Mesothelial cell of epicardium (in vitro differentiated cells): ENCODE data around the gene SHC2. TPM values are rescaled to one million over a fixed set of nuclear protein-coding genes. Genes with fewer than 3 reads are reported as not detected.
A peak's percentile ranks its signal among the peaks of the same experiment; 100 is the strongest.
"Not testable (repeated sequence)": the region's sequence is repeated elsewhere in the genome, so short reads cannot be mapped to it uniquely, and the experiment has no call there.

Source experiments
- DNase-seq, 2 experiments: peaks; one replicate each; pipeline ENCODE4 v3.0.0; 2021; ENCODE audit warnings: low spot score in 2 of 2; ENCODE audit not compliant: unreplicated experiment in 2 of 2
- H3K27ac Mint-ChIP-seq: 2 replicates; pipeline ENCODE4 v1.8.0; 2021; ENCODE audit warnings: mixed read lengths
- H3K27me3 Mint-ChIP-seq: 2 replicates; pipeline ENCODE4 v1.8.0; 2021; ENCODE audit warnings: low read depth, mixed read lengths
- H3K36me3 Mint-ChIP-seq: 2 replicates; pipeline ENCODE4 v1.8.0; 2021; ENCODE audit warnings: mixed read lengths
- H3K4me1 Mint-ChIP-seq: 2 replicates; pipeline ENCODE4 v1.8.0; 2021; ENCODE audit warnings: mixed read lengths
- H3K4me3 Mint-ChIP-seq: 2 replicates; pipeline ENCODE4 v1.8.0; 2021; ENCODE audit warnings: mild to moderate bottlenecking, moderate library complexity, mixed read lengths
- H3K9me3 Mint-ChIP-seq: 2 replicates; pipeline ENCODE4 v1.8.0; 2021; ENCODE audit warnings: mixed read lengths
- total RNA-seq: library from RNA; stranded (reverse); gene quantifications from 3 replicates; pipeline ENCODE4 v1.2.1, GENCODE V29; 2021
- TF ChIP-seq, protein P1 (sequence below): fragments of 200-600 bp; sonication (generic); IDR thresholded peaks from one replicate; pipeline ENCODE4 v1.5.0; 2021; ENCODE audit warnings: antibody characterized with exemption; ENCODE audit not compliant: unreplicated experiment

SHC2 gene
- total RNA-seq, 1 donor from 2014 or later, result 86.4 TPM

DNA sequence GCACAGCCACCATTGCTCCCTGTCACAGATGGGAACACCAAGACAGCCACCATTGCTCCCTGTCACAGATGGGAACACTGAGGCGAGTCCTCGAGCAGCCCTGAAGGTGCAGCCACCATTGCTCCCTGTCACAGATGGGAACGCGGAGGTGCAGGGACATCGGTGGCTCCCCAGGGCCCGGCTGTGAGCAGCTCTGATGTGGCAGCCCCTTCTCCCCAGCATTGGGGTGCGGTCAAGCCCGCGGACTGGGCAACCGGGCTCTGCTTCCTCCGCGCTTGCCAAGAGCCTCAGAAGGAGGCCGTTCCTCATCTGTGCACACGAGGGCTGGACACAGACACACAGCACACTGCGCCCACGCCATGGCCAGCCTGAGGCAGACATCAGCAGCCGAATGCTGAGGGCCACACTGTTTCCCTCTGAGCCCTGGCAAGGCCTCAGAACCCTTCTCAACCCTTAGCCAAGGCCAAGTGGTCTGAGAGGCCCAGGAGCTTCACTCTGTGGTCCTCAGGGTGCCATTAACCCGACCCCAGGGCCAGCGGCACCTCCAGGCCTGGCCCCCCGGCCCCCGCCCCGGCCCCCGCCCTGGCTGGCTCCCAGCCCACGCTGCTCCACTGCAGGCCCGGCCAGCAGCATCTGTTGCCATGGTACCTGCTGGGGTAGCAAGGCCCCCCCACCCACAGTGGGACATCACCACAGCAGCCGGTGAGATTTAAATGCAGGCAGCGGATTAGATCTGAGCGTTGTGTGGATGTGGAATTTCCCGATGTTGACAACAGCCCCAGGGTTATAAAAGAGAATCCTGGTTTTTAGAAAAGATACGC lies 70.2 kb downstream of the SHC2 start:
- no peak overlapping the region for H3K27ac Mint-ChIP-seq
- H3K36me3 Mint-ChIP-seq, result no peaks in the 10 kb centered on the region
- TF ChIP-seq, protein P1, sequence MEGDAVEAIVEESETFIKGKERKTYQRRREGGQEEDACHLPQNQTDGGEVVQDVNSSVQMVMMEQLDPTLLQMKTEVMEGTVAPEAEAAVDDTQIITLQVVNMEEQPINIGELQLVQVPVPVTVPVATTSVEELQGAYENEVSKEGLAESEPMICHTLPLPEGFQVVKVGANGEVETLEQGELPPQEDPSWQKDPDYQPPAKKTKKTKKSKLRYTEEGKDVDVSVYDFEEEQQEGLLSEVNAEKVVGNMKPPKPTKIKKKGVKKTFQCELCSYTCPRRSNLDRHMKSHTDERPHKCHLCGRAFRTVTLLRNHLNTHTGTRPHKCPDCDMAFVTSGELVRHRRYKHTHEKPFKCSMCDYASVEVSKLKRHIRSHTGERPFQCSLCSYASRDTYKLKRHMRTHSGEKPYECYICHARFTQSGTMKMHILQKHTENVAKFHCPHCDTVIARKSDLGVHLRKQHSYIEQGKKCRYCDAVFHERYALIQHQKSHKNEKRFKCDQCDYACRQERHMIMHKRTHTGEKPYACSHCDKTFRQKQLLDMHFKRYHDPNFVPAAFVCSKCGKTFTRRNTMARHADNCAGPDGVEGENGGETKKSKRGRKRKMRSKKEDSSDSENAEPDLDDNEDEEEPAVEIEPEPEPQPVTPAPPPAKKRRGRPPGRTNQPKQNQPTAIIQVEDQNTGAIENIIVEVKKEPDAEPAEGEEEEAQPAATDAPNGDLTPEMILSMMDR, result no peak
- peak in 1 of 2 experiments; percentile 20 for DNase-seq
- peaks cover 6% of the 10 kb centered on the region for H3K4me1 Mint-ChIP-seq
- H3K4me3 Mint-ChIP-seq, result no peak overlapping the region
- peaks cover 4% of the 10 kb centered on the region for H3K27me3 Mint-ChIP-seq
- H3K9me3 Mint-ChIP-seq, result peaks cover 10% of the 10 kb centered on the region

DNA sequence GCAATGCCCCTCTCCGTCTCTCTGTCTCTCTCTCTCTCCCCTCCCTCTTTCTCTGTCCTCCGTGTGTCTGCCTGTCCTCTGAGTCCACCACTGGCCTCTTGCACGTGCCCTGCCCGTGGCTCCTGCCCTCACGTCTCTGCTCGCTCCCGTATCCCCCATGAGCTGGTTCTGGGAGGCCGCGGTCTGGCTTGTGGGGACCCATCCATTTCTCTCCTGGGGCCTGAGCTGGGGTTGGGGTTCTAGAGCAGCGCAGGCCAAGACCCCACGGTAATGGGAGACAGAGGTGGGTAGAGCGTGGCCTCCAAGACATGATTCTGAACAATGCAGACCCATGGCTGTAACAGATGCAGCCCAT lies 70.9 kb downstream of the SHC2 start:
- no peak overlapping the region for H3K27ac Mint-ChIP-seq

DNA sequence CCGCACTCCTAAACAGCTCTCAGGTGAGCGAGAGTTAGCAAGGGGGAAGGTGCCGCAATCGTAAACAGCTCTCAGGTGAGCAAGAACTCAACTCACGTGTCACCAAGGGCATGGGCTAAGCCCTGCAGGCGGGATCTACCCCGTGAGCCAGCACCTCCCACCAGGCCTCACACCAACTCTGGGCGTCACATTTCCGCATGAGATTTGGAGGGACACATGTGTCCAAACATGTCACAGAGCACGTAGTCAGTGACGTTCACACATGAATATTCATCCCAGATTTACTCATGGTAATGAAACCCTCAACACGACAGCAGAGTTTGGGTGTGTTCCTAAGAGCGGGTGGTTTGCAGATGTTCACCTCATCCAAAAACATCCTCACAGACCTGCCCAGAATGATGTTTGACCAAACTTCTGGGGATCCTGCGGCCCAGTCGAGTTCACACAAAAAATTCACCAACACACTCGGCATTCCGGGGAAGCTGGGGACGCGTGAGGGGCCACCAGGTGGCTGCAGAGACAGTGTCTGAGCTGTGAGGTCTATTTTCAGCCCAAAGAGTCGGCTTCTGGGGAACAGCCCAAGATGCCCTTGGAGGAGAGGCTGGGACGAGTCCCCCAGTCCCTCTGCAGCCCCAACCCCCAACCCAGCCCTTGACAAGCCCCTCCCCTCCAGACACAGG lies 71.4 kb downstream of the SHC2 start:
- Mint-ChIP-seq H3K27me3 (peaks cover 6% of the 10 kb centered on the region), H3K4me1 (peaks cover 6% of the 10 kb centered on the region), H3K4me3 (no peak overlapping the region), H3K9me3 (peaks cover 8% of the 10 kb centered on the region), H3K36me3 (no peaks in the 10 kb centered on the region), H3K27ac (no peak overlapping the region)
- DNase-seq, result peak in 1 of 2 experiments; percentile 22
- TF ChIP-seq, protein P1, result no peak

More for the DNA sequence above, 70.9 kb downstream of the SHC2 start:
- no peak for DNase-seq
- TF ChIP-seq, protein P1, result no peak
- Mint-ChIP-seq H3K4me3 (no peak overlapping the region), H3K4me1 (peaks cover 6% of the 10 kb centered on the region), H3K36me3 (no peaks in the 10 kb centered on the region), H3K27me3 (peaks cover 4% of the 10 kb centered on the region), H3K9me3 (peaks cover 8% of the 10 kb centered on the region)

DNA sequence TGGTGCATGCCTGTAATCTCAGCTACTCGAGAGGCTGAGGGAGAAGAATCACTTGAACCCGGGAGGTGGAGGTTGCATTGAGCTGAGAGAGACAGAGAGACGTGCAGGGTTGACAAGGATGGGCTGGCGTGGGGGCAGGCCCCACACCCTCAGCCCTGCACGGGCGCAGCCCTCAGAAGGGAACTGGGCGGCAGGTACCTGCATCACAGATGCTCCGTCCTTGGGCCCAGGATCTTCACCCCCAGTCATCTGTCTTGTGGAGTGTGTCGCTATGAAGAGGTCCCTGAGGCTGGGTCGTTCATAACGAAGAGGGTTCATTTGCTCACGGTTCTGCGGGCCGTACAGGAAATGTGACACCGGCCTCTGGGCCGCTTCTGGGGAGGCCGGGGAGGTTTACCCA lies 72.1 kb downstream of the SHC2 start:
- no peak overlapping the region for H3K27ac Mint-ChIP-seq
- peaks cover 8% of the 10 kb centered on the region for H3K9me3 Mint-ChIP-seq
- no peaks in the 10 kb centered on the region for H3K36me3 Mint-ChIP-seq
- no peak for DNase-seq
- H3K4me1 Mint-ChIP-seq, result peaks cover 9% of the 10 kb centered on the region
- H3K4me3 Mint-ChIP-seq, result no peak overlapping the region
- peaks cover 12% of the 10 kb centered on the region for H3K27me3 Mint-ChIP-seq
- TF ChIP-seq, protein P1, result no peak

DNA sequence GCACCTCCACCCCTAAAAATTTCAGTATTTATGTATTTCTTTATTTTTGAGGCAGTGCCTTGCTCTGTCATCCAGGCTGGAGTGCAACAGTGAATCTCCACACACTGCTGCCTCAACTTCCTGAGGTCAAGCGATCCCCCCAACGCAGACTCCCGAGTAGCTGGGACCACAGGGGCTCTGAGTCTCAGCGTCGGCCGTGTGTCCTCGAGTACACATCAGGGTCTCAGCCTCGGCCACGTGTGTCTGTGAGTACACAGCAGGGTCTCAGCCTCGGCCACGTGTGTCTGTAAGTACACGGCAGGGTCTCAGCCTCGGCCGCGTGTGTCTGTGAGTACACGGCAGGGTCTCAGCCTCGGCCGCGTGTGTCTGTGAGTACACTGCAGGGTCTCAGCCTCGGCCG lies 73.1 kb downstream of the SHC2 start:
- DNase-seq, result no peak
- H3K4me1 Mint-ChIP-seq, result peaks cover 9% of the 10 kb centered on the region
- TF ChIP-seq, protein P1, result no peak
- peaks cover 19% of the 10 kb centered on the region for H3K27me3 Mint-ChIP-seq
- H3K4me3 Mint-ChIP-seq, result no peak overlapping the region
- peak overlapping the region; percentile 16 for H3K27ac Mint-ChIP-seq
- no peaks in the 10 kb centered on the region for H3K36me3 Mint-ChIP-seq
- H3K9me3 Mint-ChIP-seq, result peaks cover under 1% of the 10 kb centered on the region

DNA sequence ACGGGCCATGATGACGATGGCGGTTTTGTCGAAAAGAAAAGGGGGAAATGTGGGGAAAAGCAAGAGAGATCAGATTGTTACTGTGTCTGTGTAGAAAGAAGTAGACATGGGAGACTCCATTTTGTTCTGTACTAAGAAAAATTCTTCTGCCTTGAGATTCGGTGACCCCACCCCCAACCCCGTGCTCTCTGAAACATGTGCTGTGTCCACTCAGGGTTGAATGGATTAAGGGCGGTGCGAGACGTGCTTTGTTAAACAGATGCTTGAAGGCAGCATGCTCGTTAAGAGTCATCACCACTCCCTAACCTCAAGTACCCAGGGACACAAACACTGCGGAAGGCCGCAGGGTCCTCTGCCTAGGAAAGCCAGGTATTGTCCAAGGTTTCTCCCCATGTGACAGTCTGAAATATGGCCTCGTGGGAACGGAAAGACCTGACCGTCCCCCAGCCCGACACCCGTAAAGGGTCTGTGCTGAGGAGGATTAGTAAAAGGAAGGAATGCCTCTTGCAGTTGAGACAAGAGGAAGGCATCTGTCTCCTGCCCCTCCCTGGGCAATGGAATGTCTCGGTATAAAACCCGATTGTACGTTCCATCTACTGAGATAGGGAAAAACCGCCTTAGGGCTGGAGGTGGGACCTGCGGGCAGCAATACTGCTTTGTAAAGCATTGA lies 74.1 kb downstream of the SHC2 start:
- peaks cover 22% of the 10 kb centered on the region for H3K27me3 Mint-ChIP-seq
- H3K9me3 Mint-ChIP-seq, H3K4me1 Mint-ChIP-seq, H3K4me3 Mint-ChIP-seq, H3K36me3 Mint-ChIP-seq: not testable (repeated sequence)
- peak overlapping the region; percentile 64 for H3K27ac Mint-ChIP-seq
- DNase-seq, result peak in 1 of 2 experiments; percentile 22

DNA sequence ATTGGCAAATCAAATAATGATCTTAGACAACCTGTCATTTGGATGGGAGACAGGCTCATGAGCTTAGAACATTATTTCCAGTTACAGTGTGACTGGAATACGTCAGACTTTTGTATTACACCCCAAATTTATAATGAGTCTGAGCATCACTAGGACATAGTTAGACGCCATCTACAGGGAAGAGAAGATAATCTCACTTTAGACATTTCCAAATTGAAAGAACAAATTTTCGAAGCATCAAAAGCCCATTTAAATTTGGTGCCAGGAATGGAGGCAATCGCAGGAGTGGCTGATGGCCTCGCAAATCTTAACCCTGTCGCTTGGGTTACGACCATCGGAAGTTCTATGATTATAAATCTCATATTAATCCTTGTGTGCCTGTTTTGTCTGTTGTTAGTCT lies 74.6 kb downstream of the SHC2 start:
- H3K36me3 Mint-ChIP-seq, H3K9me3 Mint-ChIP-seq, H3K27ac Mint-ChIP-seq, H3K4me1 Mint-ChIP-seq, DNase-seq, H3K4me3 Mint-ChIP-seq: not testable (repeated sequence)
- peaks cover 18% of the 10 kb centered on the region for H3K27me3 Mint-ChIP-seq
